Rectal smooth muscle tissue (tissue), 1 donor: ENCODE results near the gene RAB31.
"Not testable (repeated sequence)": the region's sequence is repeated elsewhere in the genome, so short reads cannot be mapped to it uniquely, and the experiment has no call there.

Experiments used
- H3K27ac ChIP-seq: one replicate; pipeline ENCODE4 v1.7.0; 2013; ENCODE audit warnings: low read depth, low read length, inconsistent platforms
- H3K27me3 ChIP-seq: one replicate; pipeline ENCODE4 v1.7.0; 2013; ENCODE audit warnings: low read length; ENCODE audit not compliant: control insufficient read depth, insufficient read depth
- H3K36me3 ChIP-seq: one replicate; pipeline ENCODE4 v1.7.0; 2013; ENCODE audit warnings: low read length; ENCODE audit not compliant: control insufficient read depth, insufficient read depth
- H3K4me1 ChIP-seq: one replicate; pipeline ENCODE4 v1.7.0; 2013; ENCODE audit warnings: low read length; ENCODE audit not compliant: control insufficient read depth, insufficient read depth
- H3K4me3 ChIP-seq: one replicate; pipeline ENCODE4 v1.7.0; 2013; ENCODE audit warnings: low read length
- H3K9ac ChIP-seq: one replicate; pipeline ENCODE4 v1.7.0; 2013; ENCODE audit warnings: low read length

RAB31 gene

DNA sequence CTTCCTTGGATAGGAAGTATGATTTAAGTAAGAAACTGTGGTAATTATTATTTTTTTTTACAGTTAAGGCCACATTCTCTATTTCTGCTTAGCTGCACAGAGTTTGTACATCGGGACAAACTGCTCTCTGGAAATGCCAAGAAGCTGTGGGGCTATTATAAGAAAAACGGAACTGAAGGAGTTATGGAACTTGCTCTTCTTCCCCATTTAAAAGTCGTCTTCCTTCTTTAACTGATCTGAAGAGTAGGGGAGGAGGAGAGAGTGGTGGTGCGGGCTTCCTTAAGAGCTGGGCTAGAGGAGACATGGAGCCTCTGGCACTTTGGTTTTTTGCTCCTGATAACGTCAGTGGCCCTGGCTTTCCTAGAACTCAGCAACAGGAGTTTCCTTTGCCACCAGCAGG lies 54.4 kb downstream of the RAB31 start:
- H3K4me3 ChIP-seq: no peak overlapping the region
- H3K9ac ChIP-seq: no peak overlapping the region
- H3K4me1 ChIP-seq: peaks cover 2% of the 10 kb centered on the region
- no peaks in the 10 kb centered on the region for H3K27me3 ChIP-seq
- H3K36me3 ChIP-seq: no peaks in the 10 kb centered on the region
- no peak overlapping the region for H3K27ac ChIP-seq

DNA sequence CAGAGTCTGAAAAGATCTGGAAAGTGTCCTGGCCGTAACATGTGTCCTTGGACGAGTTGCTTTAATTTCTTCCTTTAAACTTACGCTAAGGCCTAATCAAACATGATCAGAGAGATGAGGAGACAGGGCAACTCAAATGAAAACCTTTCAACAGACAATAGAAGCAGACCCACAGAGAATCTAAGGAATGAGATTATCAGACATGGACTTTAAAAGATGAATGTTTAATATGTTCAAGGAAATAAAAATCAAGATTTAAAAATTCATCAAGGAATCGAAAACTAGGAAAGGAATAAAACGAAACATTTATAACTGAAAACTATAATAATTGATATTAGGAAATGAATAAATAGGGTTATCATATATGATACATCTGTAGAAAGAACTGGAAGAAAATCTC lies 55.1 kb downstream of the RAB31 start:
- H3K4me1 ChIP-seq: peaks cover 2% of the 10 kb centered on the region
- no peak overlapping the region for H3K27ac ChIP-seq
- H3K4me3 ChIP-seq: no peak overlapping the region
- no peak overlapping the region for H3K9ac ChIP-seq
- H3K27me3 ChIP-seq: no peaks in the 10 kb centered on the region
- H3K36me3 ChIP-seq: no peaks in the 10 kb centered on the region

DNA sequence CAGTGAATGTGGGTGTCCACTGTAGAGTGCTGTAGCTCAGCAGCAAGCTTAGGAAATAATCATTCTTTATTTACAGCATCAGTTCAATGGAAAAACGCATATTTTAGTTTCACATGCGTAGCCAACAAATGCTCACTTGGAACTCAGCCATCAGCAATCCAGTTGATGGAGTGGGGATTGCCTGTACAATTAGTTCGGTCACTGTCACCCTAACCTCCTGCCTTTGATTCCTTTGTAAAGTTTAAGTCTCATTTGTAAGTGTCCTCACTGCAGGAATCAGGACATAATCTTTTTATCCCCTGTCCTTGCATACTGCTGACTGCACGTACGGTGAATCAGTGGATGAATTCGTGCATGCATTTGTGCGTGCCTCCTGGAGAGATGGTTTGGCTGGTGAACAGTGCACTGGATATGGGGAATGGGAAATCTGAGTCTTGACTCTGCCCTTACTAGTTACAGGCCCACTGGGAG lies 55.9 kb downstream of the RAB31 start:
- Histone ChIP-seq H3K4me1 (peaks cover 2% of the 10 kb centered on the region), H3K4me3 (no peak overlapping the region), H3K9ac (no peak overlapping the region), H3K36me3 (no peaks in the 10 kb centered on the region), H3K27ac (no peak overlapping the region), H3K27me3 (no peaks in the 10 kb centered on the region)

DNA sequence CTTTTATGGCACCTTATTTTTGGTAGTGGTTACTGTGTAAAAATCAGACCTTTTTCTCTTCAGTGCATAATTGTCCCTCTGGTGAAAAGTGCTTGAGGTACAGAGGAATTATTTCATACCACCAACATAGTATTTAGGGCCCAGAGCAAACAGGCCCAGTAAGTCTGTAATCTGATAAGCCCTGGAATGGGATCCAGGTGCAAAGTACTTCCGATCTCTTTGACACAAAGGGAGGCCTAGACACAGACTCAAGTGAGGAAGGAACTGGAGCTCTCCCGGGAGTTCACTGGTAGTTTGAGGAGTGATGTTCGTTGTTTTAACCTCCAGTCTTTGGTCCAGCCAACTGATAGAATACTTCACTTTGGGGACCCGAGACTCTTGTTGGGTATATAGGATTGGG lies 57.4 kb downstream of the RAB31 start:
- Histone ChIP-seq H3K36me3 (no peaks in the 10 kb centered on the region), H3K27me3 (no peaks in the 10 kb centered on the region), H3K27ac (no peak overlapping the region), H3K4me3 (no peak overlapping the region), H3K9ac (no peak overlapping the region), H3K4me1 (peaks cover 2% of the 10 kb centered on the region)

DNA sequence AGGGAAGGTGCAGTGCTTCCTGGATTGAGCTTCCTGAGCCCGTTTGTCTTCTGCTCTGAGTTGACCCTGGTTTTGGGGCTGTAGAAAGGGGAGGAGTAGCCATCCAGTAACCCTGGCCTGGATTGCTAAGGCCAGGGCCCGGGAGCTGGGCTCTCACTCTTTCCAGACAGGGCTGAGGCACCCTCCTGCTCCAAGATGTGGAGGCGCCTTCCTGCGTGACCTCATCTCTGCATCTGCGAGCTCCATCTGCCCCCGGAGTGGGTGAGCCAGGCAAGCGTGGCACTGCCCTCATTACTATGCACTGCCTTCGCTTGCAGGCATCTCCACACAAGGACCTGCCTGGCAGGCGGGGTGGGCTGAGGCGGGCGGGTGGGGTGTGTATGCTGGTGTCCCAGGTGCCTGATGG lies 58.0 kb downstream of the RAB31 start:
- Histone ChIP-seq H3K36me3 (no peaks in the 10 kb centered on the region), H3K27ac (no peak overlapping the region), H3K27me3 (no peaks in the 10 kb centered on the region), H3K4me1 (peaks cover 4% of the 10 kb centered on the region), H3K4me3 (no peak overlapping the region), H3K9ac (no peak overlapping the region)

DNA sequence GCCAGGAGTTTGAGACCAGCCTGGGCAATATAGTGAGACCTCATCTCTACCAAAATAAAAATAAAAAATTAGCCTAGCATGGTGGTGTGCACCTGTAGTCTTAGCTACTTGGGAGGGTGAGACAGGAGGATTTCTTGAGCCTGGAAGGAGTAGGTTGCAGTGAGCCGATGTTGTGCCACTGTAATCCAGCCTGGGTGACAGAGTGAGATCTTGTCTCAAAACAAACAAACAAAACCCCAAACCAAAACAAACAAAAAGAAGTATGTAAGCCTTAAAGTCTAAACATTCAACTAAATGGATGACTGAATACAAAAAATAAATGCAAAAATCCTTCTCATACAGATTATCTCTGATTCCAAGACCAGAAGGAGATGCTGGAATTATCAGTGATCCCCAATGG lies 58.6 kb downstream of the RAB31 start:
- no peaks in the 10 kb centered on the region for H3K27me3 ChIP-seq
- H3K27ac ChIP-seq: no peak overlapping the region
- H3K4me1 ChIP-seq: peaks cover 7% of the 10 kb centered on the region
- no peak overlapping the region for H3K9ac ChIP-seq
- H3K4me3 ChIP-seq: no peak overlapping the region
- no peaks in the 10 kb centered on the region for H3K36me3 ChIP-seq

DNA sequence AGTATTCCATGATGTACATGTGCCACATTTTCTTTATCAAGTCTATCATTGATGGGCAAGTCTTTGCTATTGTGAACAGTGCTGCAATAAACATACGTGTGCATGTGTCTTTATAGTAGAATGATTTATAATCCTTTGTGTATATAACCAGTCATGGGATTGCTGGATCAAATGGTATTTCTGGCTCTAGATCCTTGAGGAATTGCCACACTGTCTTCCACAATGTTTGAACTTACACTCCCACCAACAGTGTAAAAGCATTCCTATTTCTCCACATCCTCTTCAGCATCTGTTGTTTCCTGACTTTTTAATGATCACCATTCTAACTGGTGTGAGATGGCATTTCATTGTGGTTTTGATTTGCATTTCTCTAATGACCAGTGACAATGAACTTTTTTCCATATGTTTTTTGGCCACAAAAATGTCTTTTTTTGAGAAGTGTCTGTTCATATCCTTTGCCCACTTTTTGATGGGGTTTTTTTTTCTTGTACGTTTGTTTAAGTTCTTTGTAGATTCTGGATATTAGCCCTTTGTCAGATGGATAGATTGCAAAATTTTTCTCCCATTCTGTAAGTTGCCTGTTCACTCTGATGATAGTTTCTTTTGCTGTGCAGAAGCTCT lies 60.1 kb downstream of the RAB31 start:
- not testable (repeated sequence) for H3K4me1 ChIP-seq, H3K4me3 ChIP-seq, H3K9ac ChIP-seq, H3K36me3 ChIP-seq, H3K27me3 ChIP-seq, H3K27ac ChIP-seq

DNA sequence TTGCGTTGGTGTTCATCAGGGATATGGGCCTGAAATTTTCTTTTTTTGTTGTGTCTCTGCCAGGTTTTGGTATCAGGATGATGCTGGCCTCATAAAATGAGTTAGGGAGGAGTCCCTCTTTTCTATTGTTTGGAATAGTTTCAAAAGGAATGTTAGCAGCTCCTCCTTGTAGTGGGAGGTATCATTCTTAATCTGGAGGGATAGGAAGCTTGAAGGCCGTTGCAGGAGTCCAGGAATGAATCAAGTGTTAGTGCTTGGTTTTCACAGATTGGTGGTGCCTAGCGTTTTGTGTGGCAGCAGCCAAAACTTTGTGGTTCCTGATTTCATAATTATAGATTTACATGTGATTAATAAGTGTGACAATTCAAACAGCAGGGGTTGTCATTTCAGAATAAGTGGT lies 62.0 kb downstream of the RAB31 start:
- H3K4me1 ChIP-seq, H3K4me3 ChIP-seq, H3K9ac ChIP-seq, H3K36me3 ChIP-seq, H3K27me3 ChIP-seq, H3K27ac ChIP-seq: not testable (repeated sequence)

DNA sequence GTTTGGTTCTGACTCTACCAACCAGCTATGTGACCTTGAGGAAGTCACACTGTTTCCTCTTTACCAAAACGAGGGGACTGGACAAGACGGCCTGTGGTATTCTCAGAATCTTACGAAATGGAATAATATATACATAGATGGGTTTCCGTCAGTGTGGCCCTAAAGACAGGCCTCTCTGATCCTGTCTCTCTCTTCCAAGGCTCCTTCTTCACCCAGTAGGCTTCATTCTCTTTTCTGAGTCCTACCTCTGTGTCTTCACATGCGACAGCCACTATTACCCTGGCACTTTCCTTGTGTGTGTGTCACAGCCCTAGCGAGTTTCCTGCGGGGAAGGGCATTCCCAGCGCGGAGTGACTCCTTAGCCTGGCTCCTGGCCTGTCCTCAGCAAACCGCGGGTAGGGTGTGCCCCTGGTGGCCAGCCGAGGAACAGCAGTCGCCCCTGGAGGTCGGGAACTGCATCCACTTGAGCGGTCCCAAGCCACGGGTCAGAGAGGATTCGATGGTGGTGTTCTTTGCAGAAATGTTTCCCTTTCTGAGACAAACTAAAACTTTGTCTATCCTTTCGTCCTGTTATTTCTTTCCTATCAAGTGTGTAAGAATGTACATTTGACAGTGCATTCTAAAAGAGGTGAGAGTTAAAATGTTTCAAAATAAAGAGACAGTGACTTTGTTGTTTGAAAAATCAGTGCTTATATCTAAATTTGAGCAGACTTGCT lies 63.3 kb downstream of the RAB31 start:
- Histone ChIP-seq H3K27me3 (no peaks in the 10 kb centered on the region), H3K27ac (peak overlapping the region; percentile 56), H3K9ac (no peak overlapping the region), H3K4me3 (peak overlapping the region; percentile 40), H3K36me3 (no peaks in the 10 kb centered on the region), H3K4me1 (peaks cover 5% of the 10 kb centered on the region)

DNA sequence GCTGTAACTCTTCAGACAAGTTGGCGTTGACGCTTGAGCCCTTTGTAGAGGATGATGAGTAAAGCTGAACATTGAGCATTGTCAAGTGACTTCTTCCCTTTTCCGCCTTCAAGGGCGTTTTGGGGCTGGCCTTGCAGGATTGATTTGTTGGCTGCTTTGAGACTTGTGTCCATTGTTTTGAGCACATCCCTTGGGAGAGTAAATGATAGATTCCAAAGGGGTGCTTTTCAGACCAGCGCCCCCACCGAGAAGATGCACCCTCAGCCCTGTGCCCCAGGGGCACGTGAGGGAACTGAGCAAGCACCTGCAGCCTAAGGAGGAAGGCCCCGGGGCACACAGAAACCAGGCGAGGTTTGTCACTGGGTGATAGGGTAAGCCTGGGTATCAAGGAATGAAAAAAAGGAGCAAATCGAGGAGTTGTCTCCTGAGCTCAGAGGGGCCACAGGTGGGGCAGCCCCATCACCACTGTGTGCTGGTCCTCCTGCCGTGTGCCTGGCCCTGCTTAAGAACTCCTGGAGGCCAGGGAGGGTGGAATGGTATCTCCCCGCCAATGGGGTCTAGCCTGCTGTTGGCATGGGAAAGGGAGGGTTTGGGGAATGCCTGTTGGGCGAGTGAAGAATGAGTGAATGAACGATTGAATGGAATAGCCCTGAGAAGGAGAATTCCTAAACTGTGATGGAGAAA lies 64.0 kb downstream of the RAB31 start:
- peaks cover 5% of the 10 kb centered on the region for H3K4me1 ChIP-seq
- H3K27me3 ChIP-seq: no peaks in the 10 kb centered on the region
- H3K9ac ChIP-seq: no peak overlapping the region
- H3K27ac ChIP-seq: no peak overlapping the region
- no peaks in the 10 kb centered on the region for H3K36me3 ChIP-seq
- H3K4me3 ChIP-seq: no peak overlapping the region

DNA sequence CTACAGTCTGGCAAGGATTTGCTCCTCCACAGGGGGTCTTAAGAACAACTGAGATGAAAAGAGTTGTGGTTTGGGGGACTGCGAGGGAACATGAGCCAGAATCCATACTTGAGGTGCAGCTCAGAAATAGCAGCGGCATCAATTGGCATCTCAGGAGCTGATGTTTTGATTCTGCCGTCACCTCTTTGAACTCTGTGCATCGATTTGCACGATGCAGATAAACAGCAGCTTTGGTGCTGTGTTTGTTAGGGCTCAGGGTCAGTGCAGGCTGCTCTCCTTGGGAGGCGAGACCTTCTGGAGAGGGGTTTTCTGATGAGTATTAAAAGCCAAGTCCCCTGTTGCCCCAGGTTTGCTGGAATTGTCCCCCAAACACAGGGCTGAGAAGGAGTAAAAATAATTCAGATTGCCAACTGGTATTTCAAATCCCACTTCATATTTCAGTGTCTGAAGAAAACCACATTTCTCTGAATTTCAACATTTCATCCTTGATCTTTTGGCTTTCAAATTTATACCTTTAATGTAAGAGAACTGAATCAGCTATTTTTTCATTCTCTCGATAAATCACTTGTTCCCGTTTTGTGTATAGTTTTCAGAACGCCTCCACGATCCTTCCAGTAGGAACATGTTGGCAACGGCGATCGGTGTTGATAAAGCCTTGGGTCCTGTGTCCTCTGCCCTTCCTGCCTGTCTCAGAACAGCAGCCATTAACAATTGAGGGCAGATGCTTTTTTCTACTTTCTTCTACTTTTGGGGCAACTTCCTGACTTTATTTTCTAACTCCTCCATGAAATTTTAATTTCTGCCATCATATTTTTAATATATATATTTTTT lies 65.0 kb downstream of the RAB31 start:
- Histone ChIP-seq H3K9ac (no peak overlapping the region), H3K4me1 (peaks cover 5% of the 10 kb centered on the region), H3K36me3 (no peaks in the 10 kb centered on the region), H3K27me3 (no peaks in the 10 kb centered on the region), H3K4me3 (no peak overlapping the region), H3K27ac (no peak overlapping the region)

DNA sequence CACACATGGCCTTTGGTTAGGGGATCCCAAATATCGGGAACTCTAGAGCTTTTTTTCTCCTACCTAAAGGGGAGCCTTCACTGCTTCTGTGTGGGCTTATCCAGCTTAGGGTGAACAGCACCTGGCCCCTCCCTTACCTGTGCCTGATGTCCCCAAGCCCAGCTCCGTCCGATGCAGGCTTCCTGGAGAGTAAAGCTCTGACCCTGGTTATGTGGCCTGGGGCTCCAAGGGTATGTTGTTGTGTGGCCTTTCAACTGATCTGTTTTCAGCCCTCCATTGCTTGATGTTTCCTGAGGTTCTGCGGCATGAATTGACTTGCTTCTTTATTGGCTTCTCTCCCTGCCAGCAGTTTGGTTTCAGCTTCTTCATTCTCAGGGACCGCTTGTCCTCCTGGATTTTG lies 66.0 kb downstream of the RAB31 start:
- Histone ChIP-seq H3K9ac (no peak overlapping the region), H3K27me3 (no peaks in the 10 kb centered on the region), H3K4me3 (no peak overlapping the region), H3K27ac (no peak overlapping the region), H3K36me3 (no peaks in the 10 kb centered on the region), H3K4me1 (peaks cover 5% of the 10 kb centered on the region)
